Small intestine (tissue), 7 donors: ENCODE measurements around the gene TUBA8. TPM values are rescaled to one million over a fixed set of nuclear protein-coding genes. Genes with fewer than 3 reads are reported as not detected.
"Not testable (repeated sequence)": the region's sequence is repeated elsewhere in the genome, so short reads cannot be mapped to it uniquely, and the experiment has no call there.

Experiments used
- DNase-seq, 2 donors: peaks; one replicate each; pipeline versions ENCODE4 v3.0.0 to v3.0.0-alpha.2; 2013
- FAIRE-seq: peaks from 2 replicates; lab custom pipeline; 2012; peaks lifted over from hg19 to GRCh38; lab: Jason Lieb, UNC
- H3K27ac ChIP-seq, 3 donors: one replicate each; pipeline ENCODE4 v1.5.1; 2013; ENCODE audit warnings: low read length in 2 of 3, mild to moderate bottlenecking in 2 of 3, control low read depth in 1 of 3, inconsistent platforms in 1 of 3, low read depth in 1 of 3, moderate library complexity in 1 of 3
- H3K27me3 ChIP-seq, 3 donors: one replicate each; pipeline ENCODE4 v1.6.1; 2013; ENCODE audit warnings: low read length in 3 of 3, inconsistent platforms in 1 of 3; ENCODE audit not compliant: control insufficient read depth in 3 of 3, insufficient read depth in 3 of 3
- H3K36me3 ChIP-seq, 3 donors: one replicate each; pipeline ENCODE4 v1.6.1; 2013; ENCODE audit warnings: low read length in 3 of 3, inconsistent platforms in 1 of 3, low read depth in 1 of 3, mild to moderate bottlenecking in 1 of 3, moderate library complexity in 1 of 3; ENCODE audit not compliant: control insufficient read depth in 3 of 3, insufficient read depth in 2 of 3
- H3K4me1 ChIP-seq, 3 donors: one replicate each; pipeline ENCODE4 v1.6.1; 2013; ENCODE audit warnings: low read length in 2 of 3, inconsistent platforms in 1 of 3, low read depth in 1 of 3, mild to moderate bottlenecking in 1 of 3, moderate library complexity in 1 of 3; ENCODE audit not compliant: control insufficient read depth in 3 of 3, insufficient read depth in 2 of 3
- H3K4me3 ChIP-seq, 3 donors: one replicate each; pipeline ENCODE4 v1.5.1; 2013; ENCODE audit warnings: low read length in 3 of 3, control low read depth in 1 of 3, inconsistent platforms in 1 of 3, low read depth in 1 of 3, mild to moderate bottlenecking in 1 of 3, moderate library complexity in 1 of 3
- H3K9me3 ChIP-seq, 2 donors: one replicate each; pipeline ENCODE4 v1.6.1; 2013; ENCODE audit warnings: low read depth in 1 of 2, low read length in 1 of 2; ENCODE audit not compliant: control insufficient read depth in 2 of 2, insufficient read depth in 1 of 2
- whole genome bisulfite sequencing, 3 donors: extraction: QIAGEN DNeasy Blood & Tissue Kit; methylation state at CpG; one replicate each; pipeline ENCODE4 v1.1.7; 2013; 5-methylcytosine and 5-hydroxymethylcytosine counted together
- polyA plus RNA-seq, 4 donors: library from polyadenylated mRNA; stranded (reverse) in 3 of 4; unstranded in 1 of 4; fragments of 200-250 nt in 3 of 4; fragments of 120-200 nt in 1 of 4; gene quantifications; one replicate each; pipeline versions ENCODE4 v1.2.1 to v1.2.3, GENCODE V29; 2013
- donor health status: healthy with polysubstance abuse.
- donor health status: control.
- donor health status: control.
- donor health status: Bipolar disorder and iron deficiency.
- donor health status: healthy.

Gene TUBA8
- polyA plus RNA-seq, 4 donors = 1.6 to 5.8 (median 4.5) TPM

DNA sequence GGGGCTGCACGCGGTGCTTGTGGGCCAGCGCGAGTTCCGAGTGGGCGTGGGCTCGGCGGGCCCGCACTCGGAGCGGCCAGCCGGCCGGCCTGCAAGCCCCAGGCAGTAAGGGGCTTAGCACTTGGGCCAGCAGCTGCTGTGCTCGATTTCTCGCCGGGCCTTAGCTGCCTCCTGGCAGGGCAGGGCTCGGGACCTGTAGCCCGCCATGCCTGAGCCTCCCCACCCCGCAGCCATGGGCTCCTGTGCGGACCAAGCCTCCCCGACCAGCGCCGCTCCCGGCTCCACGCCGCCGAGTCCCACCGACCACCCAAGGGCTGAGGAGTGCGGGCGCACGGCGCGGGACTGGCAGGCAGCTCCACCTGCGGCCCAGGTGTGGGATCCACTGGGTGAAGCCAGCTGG is 44.9 kb downstream of the TUBA8 start:
- H3K27ac ChIP-seq, H3K4me3 ChIP-seq, H3K36me3 ChIP-seq, H3K9me3 ChIP-seq, H3K27me3 ChIP-seq, DNase-seq, H3K4me1 ChIP-seq, FAIRE-seq: not testable (repeated sequence)
- 96 to 99% (median 97%) methylated on average over 30 to 34 of the region's 34 CpGs for WGBS, 3 donors

- 51 to 61% (median 60%) methylated on average over 24 of the region's 24 CpGs for WGBS, 3 donors
- H3K27ac ChIP-seq = peak overlapping the region in 1 of 3 donors; percentile 46
- FAIRE-seq = no peak
- peaks cover 0 to 3% (median 0%) of the 10 kb centered on the region in 3 donors for H3K4me1 ChIP-seq
- no peaks in the 10 kb centered on the region for H3K9me3 ChIP-seq
- H3K36me3 ChIP-seq = peaks cover 0 to 6% (median 4%) of the 10 kb centered on the region in 3 donors
- no peaks in the 10 kb centered on the region for H3K27me3 ChIP-seq
- no peak overlapping the region for H3K4me3 ChIP-seq
- peak; percentile 70 to 87 for DNase-seq
Measured at GRCh38 chr22:18156878-18157713, 46.5 kb downstream of the TUBA8 start.

- no peak for DNase-seq
Measured at GRCh38 chr22:18157714-18158028, 47.1 kb downstream of the TUBA8 start.

GRCh38 chr22:18160641-18161040 is 50.0 kb downstream of the TUBA8 start:
- not testable (repeated sequence) for DNase-seq, FAIRE-seq
- 94 to 97% (median 97%) methylated on average over 8 of the region's 8 CpGs for WGBS, 3 donors

More at GRCh38 chr22:18157714-18158028, 47.1 kb downstream of the TUBA8 start:
- no peaks in the 10 kb centered on the region for H3K9me3 ChIP-seq
- peaks cover 0 to 6% (median 4%) of the 10 kb centered on the region in 3 donors for H3K36me3 ChIP-seq
- H3K27ac ChIP-seq = peak overlapping the region in 1 of 3 donors; percentile 46
- H3K4me1 ChIP-seq = peaks cover 0 to 3% (median 0%) of the 10 kb centered on the region in 3 donors
- H3K4me3 ChIP-seq = no peak overlapping the region
- 73 to 94% (median 88%) methylated on average over 12 of the region's 12 CpGs for WGBS, 3 donors
- H3K27me3 ChIP-seq = no peaks in the 10 kb centered on the region
- FAIRE-seq = no peak

DNA sequence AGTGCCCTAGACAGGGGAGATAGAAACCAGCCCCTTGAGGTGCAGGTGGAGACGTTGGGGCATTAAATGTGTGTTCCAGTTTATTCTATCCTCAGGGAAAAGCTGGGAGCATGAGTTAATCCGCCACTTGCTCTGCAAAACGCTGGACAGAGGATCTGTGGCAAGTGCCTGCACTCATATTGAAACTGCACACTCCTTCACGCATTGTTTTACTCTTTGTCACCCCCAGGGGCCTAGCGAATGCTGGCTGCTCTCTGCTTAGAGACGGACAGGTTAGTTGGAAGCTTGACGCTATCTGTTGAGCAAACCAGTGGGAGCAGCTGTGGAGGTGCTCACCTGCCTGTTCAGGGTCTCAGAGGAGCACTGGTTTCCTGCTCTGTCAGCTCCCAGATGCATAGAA is 53.2 kb downstream of the TUBA8 start:
- 76 to 90% (median 79%) methylated on average over 7 of the region's 7 CpGs for WGBS, 3 donors
- H3K4me1 ChIP-seq, DNase-seq, H3K27ac ChIP-seq, FAIRE-seq, H3K36me3 ChIP-seq, H3K27me3 ChIP-seq, H3K4me3 ChIP-seq, H3K9me3 ChIP-seq: not testable (repeated sequence)

More at GRCh38 chr22:18160641-18161040, 50.0 kb downstream of the TUBA8 start:
- H3K27ac ChIP-seq, H3K9me3 ChIP-seq, H3K27me3 ChIP-seq, H3K36me3 ChIP-seq, H3K4me1 ChIP-seq, H3K4me3 ChIP-seq: not testable (repeated sequence)

- DNase-seq, FAIRE-seq: not testable (repeated sequence)
Measured at GRCh38 chr22:18164584-18164983, 54.0 kb downstream of the TUBA8 start.

DNA sequence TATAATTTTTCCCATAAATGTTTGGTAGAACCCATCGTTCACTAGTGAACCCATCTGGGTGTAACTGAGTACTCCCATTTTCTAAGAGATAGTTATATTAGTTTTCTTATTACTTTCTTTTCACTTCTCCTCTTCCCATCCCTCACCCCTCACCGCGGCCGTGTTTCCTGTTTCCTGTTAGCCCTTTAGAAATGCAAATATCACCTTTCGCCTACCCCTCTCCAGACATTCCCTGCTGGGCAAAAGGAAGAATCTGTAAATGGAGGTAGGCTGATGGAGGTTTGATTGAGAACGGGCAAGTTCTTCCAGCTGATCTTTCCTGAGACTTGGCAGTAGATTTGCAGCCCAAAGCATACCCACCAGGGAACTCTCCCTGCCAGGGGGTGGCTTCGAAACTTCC is 54.7 kb downstream of the TUBA8 start:
- not testable (repeated sequence) for FAIRE-seq, H3K9me3 ChIP-seq, H3K4me3 ChIP-seq, H3K27me3 ChIP-seq, H3K36me3 ChIP-seq, H3K27ac ChIP-seq, H3K4me1 ChIP-seq, DNase-seq
- 68 to 83% (median 73%) methylated on average over 1 to 2 of the region's 7 CpGs for WGBS, 3 donors

More at GRCh38 chr22:18164584-18164983, 54.0 kb downstream of the TUBA8 start:
- H3K27ac ChIP-seq, H3K36me3 ChIP-seq, H3K27me3 ChIP-seq, H3K9me3 ChIP-seq, H3K4me3 ChIP-seq, H3K4me1 ChIP-seq: not testable (repeated sequence)
- WGBS, 3 donors = 68 to 90% (median 88%) methylated on average over 6 to 8 of the region's 8 CpGs

DNA sequence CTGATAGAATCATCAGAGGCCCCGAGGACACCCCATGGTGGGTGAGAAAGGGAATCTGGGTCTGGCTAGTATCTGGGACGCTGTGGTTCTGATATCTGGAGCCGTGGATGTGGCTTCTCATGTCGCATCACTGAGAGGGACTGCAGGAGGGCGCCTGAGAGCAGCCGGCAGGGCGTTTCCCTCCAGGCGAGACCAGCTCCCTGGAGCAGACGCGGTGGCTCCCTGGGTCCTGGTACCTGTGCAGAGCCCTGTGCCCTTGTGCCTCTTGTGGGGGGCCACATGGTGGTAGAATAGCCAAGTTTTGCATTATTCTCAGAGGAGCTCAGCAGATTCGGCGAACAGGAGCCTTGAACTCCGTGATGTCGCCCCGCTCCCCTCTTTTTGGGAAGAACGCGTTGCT is 59.7 kb downstream of the TUBA8 start:
- DNase-seq, FAIRE-seq: not testable (repeated sequence)
- 92 to 97% (median 96%) methylated on average over 10 to 17 of the region's 17 CpGs for WGBS, 3 donors

More for the DNA sequence above, 59.7 kb downstream of the TUBA8 start:
- not testable (repeated sequence) for H3K4me1 ChIP-seq, H3K27ac ChIP-seq, H3K9me3 ChIP-seq, H3K27me3 ChIP-seq, H3K36me3 ChIP-seq, H3K4me3 ChIP-seq
